Measurements from ENCODE around the gene PLXNC1. TPM values are rescaled to one million over a fixed set of nuclear protein-coding genes. Genes with fewer than 3 reads are reported as not detected.

The PLXNC1 gene
- total RNA-seq, 1 experiment from 2014 or later = 0.66 TPM

- DNase-seq (ENCODE audit: low read depth) = no peak
Observed at GRCh38 chr12:94338006-94338794, 189.8 kb downstream of the PLXNC1 start.

- no peak for DNase-seq (ENCODE audit: low read depth)
Observed at GRCh38 chr12:94340573-94340972, 192.2 kb downstream of the PLXNC1 start.

GRCh38 chr12:94353130-94353529, 204.8 kb downstream of the PLXNC1 start:
- no peak for DNase-seq (ENCODE audit: low read depth)
